ENCODE data around the gene SPDYE1. TPM values are rescaled to one million over a fixed set of nuclear protein-coding genes. Genes with fewer than 3 reads are reported as not detected.

SPDYE1 gene
- total RNA-seq, 5 donors from 2014 or later (not counting 1 experiment from before 2014, with no cell fraction given) = not detected

GRCh38 chr7:44044315-44045225 lies 46.9 kb downstream of the SPDYE1 start, which contains the start of gene DBNL:
Gene DBNL (plus strand): TSS chr7:44044702. CDS start chr7:44044738, 36 bp downstream.
- Mint-ChIP-seq H3K27ac (peak within 1 kb of the TSS; percentile 95 to 96), H3K4me1 (peaks cover 46 to 59% (median 51%) of the 10 kb centered on the region in 3 donors), H3K36me3 (peaks cover 3% of the 10 kb centered on the region), H3K9me3 (no peaks in the 10 kb centered on the region), H3K27me3 (no peaks in the 10 kb centered on the region), H3K4me3 (peak within 1 kb of the TSS; percentile 84 to 89 (median 86))
- peaks cover 27 to 62% of the 10 kb centered on the region in 2 experiments for H3K4me1 ChIP-seq (ENCODE audit: control insufficient read depth in 1 of 2, extremely low read depth in 1 of 2, insufficient read depth in 2 of 2, low read length in 2 of 2)
- no peaks in the 10 kb centered on the region for H3K9me3 ChIP-seq
- WGBS (ENCODE audit: insufficient coverage) = under 1% methylated on average over 70 of the region's 74 CpGs
- CTCF ChIA-PET = interaction anchor here (0.6 to 1.6 kb wide), 3 partner anchors 25 to 1113 kb away, joined by 3 to 11 read pairs (median 5); partner anchors contain the start of genes MRPL32 (in 1 of the 2) and PSMA2 (in 1 of the 2)
- peak; percentile 68 to 91 (median 83) for DNase-seq
- ATAC-seq (replicated peaks in 1 of 4) = peak; percentile 67 to 71 (median 69)
- H3K27me3 ChIP-seq (replicated peaks in 1 of 2; ENCODE audit: control insufficient read depth in 2 of 2, extremely low read depth in 1 of 2, insufficient read depth in 2 of 2, low read length in 1 of 2) = no peaks in the 10 kb centered on the region
- H3K36me3 ChIP-seq (ENCODE audit: control insufficient read depth in 2 of 2, extremely low read depth in 1 of 2, insufficient read depth in 1 of 2, low read length in 1 of 2) = peaks cover 3 to 16% of the 10 kb centered on the region in 2 donors
- POLR2A ChIA-PET = interaction anchor here in 1 of 2 donors (0.6 to 0.7 kb wide), 2 partner anchors 25 to 521 kb away, joined by 3 to 5 read pairs; no protein-coding TSS in a partner anchor
- peak within 1 kb of the TSS; percentile 76 for H3K27ac ChIP-seq (ENCODE audit: low read length)
- peak within 1 kb of the TSS; percentile 87 to 95 for H3K4me3 ChIP-seq (ENCODE audit: control insufficient read depth in 1 of 2, extremely low read depth in 1 of 2, low read length in 1 of 2)

- peaks cover 7 to 24% of the 10 kb centered on the region in 2 donors for H3K36me3 ChIP-seq (ENCODE audit: control insufficient read depth in 2 of 2, extremely low read depth in 1 of 2, insufficient read depth in 1 of 2, low read length in 1 of 2)
- H3K9me3 ChIP-seq = no peaks in the 10 kb centered on the region
- H3K4me3 ChIP-seq (ENCODE audit: control insufficient read depth in 1 of 2, extremely low read depth in 1 of 2, low read length in 1 of 2) = peak overlapping the region; percentile 67 to 95
- peak in 1 of 35 experiments; percentile 41 for DNase-seq
- peak overlapping the region; percentile 76 for H3K27ac ChIP-seq (ENCODE audit: low read length)
- 13% methylated on average over 8 of the region's 15 CpGs for WGBS (ENCODE audit: insufficient coverage)
- H3K4me3 Mint-ChIP-seq = peak overlapping the region; percentile 84 to 89 (median 86)
- no peaks in the 10 kb centered on the region for H3K27me3 ChIP-seq (replicated peaks in 1 of 2; ENCODE audit: control insufficient read depth in 2 of 2, extremely low read depth in 1 of 2, insufficient read depth in 2 of 2, low read length in 1 of 2)
- peaks cover 54 to 68% (median 60%) of the 10 kb centered on the region in 3 donors for H3K4me1 Mint-ChIP-seq
- H3K9me3 Mint-ChIP-seq = no peaks in the 10 kb centered on the region
- peaks cover 31 to 68% of the 10 kb centered on the region in 2 experiments for H3K4me1 ChIP-seq (ENCODE audit: control insufficient read depth in 1 of 2, extremely low read depth in 1 of 2, insufficient read depth in 2 of 2, low read length in 2 of 2)
- ChIA-PET POLR2A (interaction anchor here (0.6 to 0.7 kb wide), 2 partner anchors 411 to 520 kb away, joined by 4 to 5 read pairs; no protein-coding TSS in a partner anchor), CTCF (interaction anchor here (0.6 to 1.6 kb wide), 4 partner anchors 26 to 1113 kb away, joined by 3 to 11 read pairs (median 6); partner anchors contain the start of genes MRPL32 (in 1 of the 2) and PSMA2 (in 1 of the 2))
- no peaks in the 10 kb centered on the region for H3K27me3 Mint-ChIP-seq
- ATAC-seq (replicated peaks in 1 of 4) = peak in 1 of 4 experiments; percentile 3
- peaks cover 9% of the 10 kb centered on the region for H3K36me3 Mint-ChIP-seq
- peak overlapping the region; percentile 93 to 96 for H3K27ac Mint-ChIP-seq
Observed at GRCh38 chr7:44045226-44046014, 47.7 kb downstream of the SPDYE1 start.

- ChIA-PET CTCF (interaction anchor here in 1 of 2 donors (0.6 kb wide), 1 partner anchor 150 kb away, joined by 6 read pairs; no protein-coding TSS in a partner anchor), POLR2A (no interaction called here)
- Histone ChIP-seq H3K9me3 (no peaks in the 10 kb centered on the region), H3K27me3 (replicated peaks in 1 of 2; ENCODE audit: control insufficient read depth in 2 of 2, extremely low read depth in 1 of 2, insufficient read depth in 2 of 2, low read length in 1 of 2) (no peaks in the 10 kb centered on the region), H3K36me3 (ENCODE audit: control insufficient read depth in 2 of 2, extremely low read depth in 1 of 2, insufficient read depth in 1 of 2, low read length in 1 of 2) (peaks cover 13 to 35% of the 10 kb centered on the region in 2 donors), H3K27ac (ENCODE audit: low read length) (peak overlapping the region; percentile 76), H3K4me3 (ENCODE audit: control insufficient read depth in 1 of 2, extremely low read depth in 1 of 2, low read length in 1 of 2) (peak overlapping the region in 1 of 2 donors; percentile 42), H3K4me1 (ENCODE audit: control insufficient read depth in 1 of 2, extremely low read depth in 1 of 2, insufficient read depth in 2 of 2, low read length in 2 of 2) (peaks cover 40 to 73% of the 10 kb centered on the region in 2 experiments)
- peak overlapping the region; percentile 84 to 89 (median 86) for H3K4me3 Mint-ChIP-seq
- H3K27me3 Mint-ChIP-seq = no peaks in the 10 kb centered on the region
- H3K4me1 Mint-ChIP-seq = peaks cover 65 to 73% (median 65%) of the 10 kb centered on the region in 3 donors
- H3K27ac Mint-ChIP-seq = peak overlapping the region; percentile 93 to 96
- ATAC-seq (replicated peaks in 1 of 4) (peak; percentile 5 to 19 (median 16)), DNase-seq (peak in 12 of 35 experiments; percentile 9 to 56 (median 29))
- H3K36me3 Mint-ChIP-seq = peaks cover 10% of the 10 kb centered on the region
- no peaks in the 10 kb centered on the region for H3K9me3 Mint-ChIP-seq
- 32% methylated on average over 8 of the region's 8 CpGs for WGBS (ENCODE audit: insufficient coverage)
Observed at GRCh38 chr7:44046321-44047061, 48.8 kb downstream of the SPDYE1 start.

GRCh38 chr7:44048031-44048795 lies 50.5 kb downstream of the SPDYE1 start:
- Histone ChIP-seq H3K27me3 (replicated peaks in 1 of 2; ENCODE audit: control insufficient read depth in 2 of 2, extremely low read depth in 1 of 2, insufficient read depth in 2 of 2, low read length in 1 of 2) (no peaks in the 10 kb centered on the region), H3K4me1 (ENCODE audit: control insufficient read depth in 1 of 2, extremely low read depth in 1 of 2, insufficient read depth in 2 of 2, low read length in 2 of 2) (peaks cover 46 to 88% of the 10 kb centered on the region in 2 experiments), H3K9me3 (no peaks in the 10 kb centered on the region), H3K36me3 (ENCODE audit: control insufficient read depth in 2 of 2, extremely low read depth in 1 of 2, insufficient read depth in 1 of 2, low read length in 1 of 2) (peaks cover 13 to 50% of the 10 kb centered on the region in 2 donors), H3K4me3 (ENCODE audit: control insufficient read depth in 1 of 2, extremely low read depth in 1 of 2, low read length in 1 of 2) (no peak overlapping the region), H3K27ac (ENCODE audit: low read length) (peak overlapping the region; percentile 10)
- Mint-ChIP-seq H3K9me3 (no peaks in the 10 kb centered on the region), H3K36me3 (peaks cover 22% of the 10 kb centered on the region), H3K4me3 (peak overlapping the region in 2 of 3 donors; percentile 13 to 84), H3K4me1 (peaks cover 80 to 84% (median 81%) of the 10 kb centered on the region in 3 donors), H3K27me3 (no peaks in the 10 kb centered on the region), H3K27ac (peak overlapping the region; percentile 36 to 50)
- CTCF ChIA-PET = interaction anchor here (1.2 to 1.6 kb wide), 2 partner anchors 24 to 28 kb away, joined by 4 to 5 read pairs; no protein-coding TSS in a partner anchor
- ATAC-seq (replicated peaks in 1 of 4) (no peak), DNase-seq (peak in 2 of 35 experiments; percentile 3 to 5)
- 95% methylated on average over 4 of the region's 7 CpGs for WGBS (ENCODE audit: insufficient coverage)
- POLR2A ChIA-PET = no interaction called here

Measured in T-cell (primary cell).